ENCODE data around the gene CRABP2. TPM values are rescaled to one million over a fixed set of nuclear protein-coding genes. Genes with fewer than 3 reads are reported as not detected.

The CRABP2 gene
- total RNA-seq, 1 donor from 2014 or later: 97.7 TPM

DNA sequence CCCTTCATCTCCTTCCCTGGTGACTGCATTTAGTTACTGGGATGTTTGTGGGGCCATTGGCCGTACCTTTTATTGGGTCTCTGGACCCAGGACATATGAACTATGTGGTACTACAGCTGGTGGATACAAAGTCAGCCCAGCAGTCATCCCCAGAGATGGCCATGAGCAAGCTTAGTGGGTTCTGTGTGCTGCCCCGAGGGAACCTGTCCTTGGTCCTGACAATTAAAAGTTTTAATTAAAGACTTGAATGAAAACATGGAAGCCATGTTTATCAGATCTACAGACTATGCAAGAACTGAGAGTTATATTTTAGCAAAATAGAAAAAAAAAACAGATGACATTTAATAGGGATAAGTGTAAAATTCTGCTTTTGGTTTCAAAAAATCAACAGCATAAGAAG is 25.3 kb downstream of the CRABP2 start:
- Histone ChIP-seq H3K27me3 (no peaks in the 10 kb centered on the region), H3K36me3 (no peaks in the 10 kb centered on the region), H3K9me3 (no peaks in the 10 kb centered on the region), H3K4me1 (peaks cover 27% of the 10 kb centered on the region), H3K27ac (no peak overlapping the region), H3K4me3 (no peak overlapping the region)
- intact Hi-C loops (cut with DNase I): no loop called here
- DNase-seq (ENCODE audit: extremely low spot score in 2 of 2): no peak
- no peak for TF ChIP-seq POLR2AphosphoS5 (IDR thresholded peaks at IDR 0.05; ENCODE audit: insufficient read depth in 1 of 2, low read depth in 1 of 2)
- TF ChIP-seq, protein P1, sequence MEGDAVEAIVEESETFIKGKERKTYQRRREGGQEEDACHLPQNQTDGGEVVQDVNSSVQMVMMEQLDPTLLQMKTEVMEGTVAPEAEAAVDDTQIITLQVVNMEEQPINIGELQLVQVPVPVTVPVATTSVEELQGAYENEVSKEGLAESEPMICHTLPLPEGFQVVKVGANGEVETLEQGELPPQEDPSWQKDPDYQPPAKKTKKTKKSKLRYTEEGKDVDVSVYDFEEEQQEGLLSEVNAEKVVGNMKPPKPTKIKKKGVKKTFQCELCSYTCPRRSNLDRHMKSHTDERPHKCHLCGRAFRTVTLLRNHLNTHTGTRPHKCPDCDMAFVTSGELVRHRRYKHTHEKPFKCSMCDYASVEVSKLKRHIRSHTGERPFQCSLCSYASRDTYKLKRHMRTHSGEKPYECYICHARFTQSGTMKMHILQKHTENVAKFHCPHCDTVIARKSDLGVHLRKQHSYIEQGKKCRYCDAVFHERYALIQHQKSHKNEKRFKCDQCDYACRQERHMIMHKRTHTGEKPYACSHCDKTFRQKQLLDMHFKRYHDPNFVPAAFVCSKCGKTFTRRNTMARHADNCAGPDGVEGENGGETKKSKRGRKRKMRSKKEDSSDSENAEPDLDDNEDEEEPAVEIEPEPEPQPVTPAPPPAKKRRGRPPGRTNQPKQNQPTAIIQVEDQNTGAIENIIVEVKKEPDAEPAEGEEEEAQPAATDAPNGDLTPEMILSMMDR (IDR thresholded peaks at IDR 0.05): no peak
- TF ChIP-seq POLR2A (IDR thresholded peaks at IDR 0.05): no peak

DNA sequence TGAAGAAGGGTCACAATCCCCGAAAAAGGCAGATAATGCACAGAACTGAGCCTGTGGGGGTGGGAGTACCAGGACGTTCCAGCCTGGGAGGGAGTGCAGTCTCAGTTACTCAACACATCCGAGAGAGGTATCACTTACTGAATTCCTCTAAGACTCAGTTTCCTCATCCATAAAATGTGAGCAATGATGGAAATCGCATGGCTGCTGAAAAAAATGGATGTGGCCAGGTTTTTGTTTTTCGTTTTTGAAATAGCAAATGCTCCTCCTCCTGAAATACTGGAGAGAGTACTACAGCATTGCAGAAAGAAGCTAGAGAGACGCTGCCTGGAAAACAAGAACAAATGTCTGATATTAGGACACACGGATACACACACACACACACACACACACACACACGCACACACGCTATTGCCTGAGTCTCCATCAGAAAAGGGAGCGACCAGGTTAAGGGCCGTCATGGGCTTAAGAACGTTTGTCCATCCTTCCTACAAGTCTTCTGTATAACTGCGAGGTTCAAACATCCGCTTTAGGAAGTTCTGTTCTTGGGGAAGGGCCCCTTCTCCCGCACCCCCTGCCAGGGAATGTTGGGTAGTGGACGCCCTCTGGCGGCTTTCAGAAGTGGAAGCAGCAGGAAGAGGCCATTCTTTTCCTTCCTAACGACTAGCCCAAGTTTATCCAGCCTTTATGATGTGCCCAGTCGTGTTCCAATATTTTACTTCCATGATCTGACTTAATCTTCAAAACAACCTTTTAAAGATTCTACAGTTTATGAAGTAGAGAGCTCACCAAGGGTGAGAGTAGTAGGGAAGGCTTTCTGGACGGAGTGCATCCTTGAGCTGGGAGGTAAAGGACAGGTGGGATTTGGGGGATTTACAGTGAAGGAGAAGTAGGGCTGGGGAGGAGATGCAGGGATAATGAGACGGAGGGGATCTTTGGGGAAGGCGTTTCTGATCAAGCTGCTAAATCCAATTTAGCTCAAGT is 27.5 kb downstream of the CRABP2 start:
- Histone ChIP-seq H3K36me3 (no peaks in the 10 kb centered on the region), H3K4me3 (peak overlapping the region; percentile 48 to 82), H3K4me1 (peaks cover 37% of the 10 kb centered on the region), H3K27me3 (no peaks in the 10 kb centered on the region), H3K9me3 (no peaks in the 10 kb centered on the region), H3K27ac (peak overlapping the region; percentile 91)
- no peak for DNase-seq (ENCODE audit: extremely low spot score in 2 of 2)
- intact Hi-C loops (cut with DNase I): loop anchor here (2.0 to 5.0 kb wide), 2 partner anchors 17 to 51 kb away; no protein-coding TSS in a partner anchor
- no peak for TF ChIP-seq POLR2AphosphoS5 (IDR thresholded peaks at IDR 0.05; ENCODE audit: insufficient read depth in 1 of 2, low read depth in 1 of 2)
- TF ChIP-seq, protein P1 (IDR thresholded peaks at IDR 0.05): peak; percentile 77 to 96 (median 80)

DNA sequence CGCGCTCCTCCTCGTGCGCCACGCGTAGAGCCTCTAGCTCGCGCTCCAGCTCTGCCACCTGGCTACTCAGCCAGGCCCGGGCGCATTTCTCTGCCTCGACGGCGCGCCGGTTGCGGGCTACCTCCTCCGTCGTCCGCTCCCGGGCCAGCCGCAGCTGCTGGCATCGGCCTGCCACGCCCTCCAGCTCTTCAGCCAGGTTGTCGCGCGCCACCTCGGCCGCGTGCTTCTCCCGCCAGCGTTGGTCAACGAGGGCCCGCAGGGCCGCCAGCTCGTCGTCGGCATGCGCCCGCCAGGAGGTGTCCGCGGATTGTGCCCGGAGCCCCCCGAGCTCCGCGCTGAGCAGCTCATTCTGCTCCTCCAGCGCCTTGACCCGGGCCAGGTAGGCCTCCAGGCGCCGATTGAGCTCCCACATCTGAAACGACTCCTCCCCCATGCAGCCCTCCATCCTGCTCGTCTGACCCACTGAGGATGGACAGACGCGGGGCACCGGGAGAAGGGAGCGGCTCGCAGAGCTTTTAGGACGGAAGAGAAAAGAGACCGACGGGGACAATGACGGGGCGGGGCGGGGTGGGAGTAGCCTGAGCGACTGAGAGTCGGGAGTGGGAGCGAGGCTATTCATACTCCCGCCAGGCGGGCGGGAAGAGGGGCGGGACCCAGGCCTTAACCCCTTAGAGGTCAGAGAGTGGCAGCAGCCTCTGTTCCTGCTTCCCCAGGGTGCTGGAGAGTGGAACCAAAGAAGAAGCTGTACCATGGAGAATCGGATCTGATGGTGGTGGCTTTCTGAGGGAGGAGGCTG is 28.4 kb downstream of the CRABP2 start, which contains the start of gene NES:
NES (minus strand) TSS at position 588 of the 796 bp plus-strand sequence; CDS start at position 445, 143 bp downstream.
- TF ChIP-seq POLR2A (IDR thresholded peaks at IDR 0.05) (peak in 1 of 2 donors; percentile 23), POLR2AphosphoS5 (IDR thresholded peaks at IDR 0.05; ENCODE audit: insufficient read depth in 1 of 2, low read depth in 1 of 2) (peak; percentile 17 to 81)
- TF ChIP-seq, protein P1 (IDR thresholded peaks at IDR 0.05): no peak
- Histone ChIP-seq H3K27me3 (no peaks in the 10 kb centered on the region), H3K4me3 (peak within 1 kb of the TSS; percentile 48 to 82), H3K27ac (peak within 1 kb of the TSS; percentile 91), H3K4me1 (peaks cover 37% of the 10 kb centered on the region), H3K9me3 (no peaks in the 10 kb centered on the region), H3K36me3 (no peaks in the 10 kb centered on the region)
- intact Hi-C loops (cut with DNase I): loop anchor here (2.0 to 5.0 kb wide), 2 partner anchors 16 to 50 kb away; no protein-coding TSS in a partner anchor
- DNase-seq (ENCODE audit: extremely low spot score in 2 of 2): no peak

DNA sequence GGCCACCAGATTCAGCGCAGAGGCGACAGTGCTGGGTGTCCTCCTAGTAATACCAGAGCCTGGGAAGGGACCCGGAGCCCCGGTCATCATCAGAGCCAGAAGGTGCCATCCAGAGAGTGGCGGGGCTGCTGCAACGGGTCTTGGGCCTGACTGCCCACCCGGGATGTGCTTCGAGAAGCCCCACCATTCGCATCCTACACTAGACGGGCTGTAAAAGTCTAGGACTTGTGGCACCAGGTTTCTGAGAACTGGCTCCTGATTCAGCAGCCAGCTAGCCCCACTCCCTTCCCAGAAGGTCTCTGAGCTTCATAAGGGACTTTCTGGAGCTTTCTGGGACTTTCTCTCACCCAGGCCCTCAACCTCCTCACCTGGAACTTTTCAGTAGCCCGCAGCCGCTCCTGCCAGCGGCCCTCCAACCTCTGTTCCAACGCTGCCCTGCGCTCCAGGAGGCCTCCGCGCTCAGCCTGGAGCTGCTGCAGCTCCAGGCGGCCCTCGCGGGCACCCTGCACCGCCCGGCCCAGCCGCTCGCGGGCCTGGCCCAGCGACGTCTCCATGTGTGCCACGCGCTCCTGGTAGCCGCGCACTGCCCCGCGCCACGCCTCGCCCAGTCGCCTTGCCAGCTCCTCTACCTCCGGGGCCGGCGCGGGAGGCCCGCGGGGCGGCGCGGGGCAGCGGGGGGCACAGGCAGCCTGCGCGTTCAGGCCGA is 29.1 kb downstream of the CRABP2 start:
- H3K27ac ChIP-seq: peak overlapping the region; percentile 91
- H3K4me3 ChIP-seq: peak overlapping the region; percentile 48 to 82
- no peak for DNase-seq (ENCODE audit: extremely low spot score in 2 of 2)
- intact Hi-C loops (cut with DNase I): loop anchor here (2.0 to 5.0 kb wide), 2 partner anchors 15 to 49 kb away; no protein-coding TSS in a partner anchor
- H3K36me3 ChIP-seq: no peaks in the 10 kb centered on the region
- H3K9me3 ChIP-seq: no peaks in the 10 kb centered on the region
- TF ChIP-seq, protein P1 (IDR thresholded peaks at IDR 0.05): no peak
- TF ChIP-seq POLR2A (IDR thresholded peaks at IDR 0.05): no peak
- no peak for TF ChIP-seq POLR2AphosphoS5 (IDR thresholded peaks at IDR 0.05; ENCODE audit: insufficient read depth in 1 of 2, low read depth in 1 of 2)
- peaks cover 37% of the 10 kb centered on the region for H3K4me1 ChIP-seq
- H3K27me3 ChIP-seq: no peaks in the 10 kb centered on the region

All from vagina (tissue), 2 donors.